ENCODE data around the gene RPS24.

- no peak for TF ChIP-seq CTCF (IDR thresholded peaks at IDR 0.05)
- no peak for TF ChIP-seq ZFX (IDR thresholded peaks at IDR 0.05; ENCODE audit: borderline replicate concordance)
These were observed 26.5 kb upstream of the RPS24 start for GRCh38 chr10:78007172-78007571.

Measured in 22Rv1 (cell line).